Upper lobe of left lung (tissue), 4 donors: ENCODE data around the gene CCDC71L.

Source experiments
- CTCF ChIP-seq, 6 experiments: fragments of 450-650 bp in 4 of 6; fragments of 200-600 bp in 2 of 6; sonication (generic) in 2 of 6; IDR thresholded peaks; one replicate each; pipeline ENCODE4 v1.5.1; 2016 to 2019; ENCODE audit warnings: antibody characterized with exemption in 6 of 6
- EP300 ChIP-seq, 4 donors: sonication (generic); formaldehyde crosslinking; IDR thresholded peaks; one replicate each; pipeline ENCODE4 v1.5.1; 2017; ENCODE audit warnings: antibody characterized with exemption in 4 of 4, control low read depth in 2 of 4
- POLR2A ChIP-seq, 4 donors: fragments of 450-650 bp; IDR thresholded peaks; one replicate each; pipeline ENCODE4 v1.5.1; 2016 to 2017; ENCODE audit warnings: antibody characterized with exemption in 4 of 4, mild to moderate bottlenecking in 2 of 4

- TF ChIP-seq CTCF (IDR thresholded peaks at IDR 0.05) (no peak), EP300 (IDR thresholded peaks at IDR 0.05) (no peak), POLR2A (IDR thresholded peaks at IDR 0.05) (no peak)
Observed at GRCh38 chr7:106666353-106666752, 5.4 kb upstream of the CCDC71L start.
